GM19372 (cell line): ENCODE measurements around the gene E2F8.

Source experiments
- ATAC-seq: cut with Tn5 transposase; IDR thresholded peaks from one replicate; pipeline ENCODE4 v1.9.1; 2021; ENCODE audit warnings: mild to moderate bottlenecking, low read depth, moderate library complexity; ENCODE audit not compliant: unreplicated experiment

E2F8 gene

DNA sequence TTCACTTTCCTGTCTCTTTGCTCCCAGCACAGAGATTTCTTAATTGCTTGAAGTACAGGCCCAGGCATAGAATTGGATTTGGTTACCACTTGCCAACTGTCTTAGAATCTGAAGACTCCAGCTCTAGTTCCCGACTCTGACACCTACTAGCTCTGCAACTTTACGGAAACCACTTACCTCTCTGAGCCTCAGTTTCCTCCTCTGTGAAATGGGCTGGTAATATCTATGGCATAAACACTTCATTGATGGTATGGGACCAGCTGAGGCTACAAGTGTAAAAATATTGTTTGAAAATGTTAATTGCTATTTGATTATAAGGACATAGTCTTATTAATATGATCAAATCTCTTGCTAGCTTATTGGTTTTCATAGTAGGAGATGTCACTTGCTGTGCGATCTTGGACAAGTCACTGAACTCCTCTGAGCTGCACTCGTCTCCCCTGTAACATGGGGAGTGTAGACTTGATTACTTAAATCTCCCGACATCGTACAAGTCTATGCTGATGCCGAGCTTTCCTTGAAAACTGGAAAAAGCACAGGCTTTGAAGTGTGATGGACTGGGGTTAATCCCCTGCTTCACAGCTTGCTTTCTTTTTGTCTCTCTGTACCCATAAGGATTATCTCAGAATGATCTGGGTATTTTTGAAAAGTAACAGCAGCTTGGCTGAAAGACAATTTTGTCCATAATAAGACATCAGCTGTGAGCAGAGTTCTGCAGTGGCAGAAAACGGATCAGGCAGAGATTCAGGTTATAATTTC lies 11.8 kb upstream of the E2F8 start:
- no peak for ATAC-seq

DNA sequence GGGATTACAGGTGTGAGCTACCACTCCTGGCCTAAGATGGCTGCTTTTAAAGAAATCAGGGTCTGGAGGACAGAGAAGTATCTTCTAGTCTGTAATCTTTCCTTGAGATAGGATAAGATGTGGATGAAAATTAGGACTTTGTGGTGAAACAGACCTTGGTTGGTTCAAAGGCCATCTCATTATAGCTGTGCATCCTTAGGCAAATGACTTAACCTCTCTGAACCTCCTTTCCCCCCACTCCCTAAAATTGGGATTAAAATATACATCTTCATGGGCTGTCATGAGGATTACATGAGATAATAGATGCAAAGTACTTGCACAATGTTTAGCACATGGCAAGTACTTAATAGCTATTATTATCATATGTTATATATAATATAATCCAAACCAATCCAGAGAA lies 10.8 kb upstream of the E2F8 start:
- no peak for ATAC-seq

DNA sequence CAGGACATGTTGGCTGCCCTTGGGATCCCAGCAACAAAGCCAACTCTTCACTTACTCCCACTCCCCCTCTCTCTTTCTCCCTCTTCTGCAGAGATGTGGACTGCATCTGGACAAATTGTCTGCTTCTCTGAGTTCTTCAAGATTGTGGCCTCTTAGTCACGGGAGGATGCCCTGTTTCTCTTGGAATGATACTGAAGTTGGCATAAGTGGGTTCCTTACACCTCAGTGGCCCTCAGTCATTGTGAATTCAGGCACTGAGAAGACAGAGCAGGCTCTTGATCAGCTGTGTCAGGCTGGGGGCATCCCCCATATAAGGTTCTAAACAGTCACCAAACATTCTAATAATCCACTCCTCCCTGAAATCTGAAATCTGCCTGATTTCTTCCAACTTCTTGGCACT lies 6.1 kb upstream of the E2F8 start:
- no peak for ATAC-seq

DNA sequence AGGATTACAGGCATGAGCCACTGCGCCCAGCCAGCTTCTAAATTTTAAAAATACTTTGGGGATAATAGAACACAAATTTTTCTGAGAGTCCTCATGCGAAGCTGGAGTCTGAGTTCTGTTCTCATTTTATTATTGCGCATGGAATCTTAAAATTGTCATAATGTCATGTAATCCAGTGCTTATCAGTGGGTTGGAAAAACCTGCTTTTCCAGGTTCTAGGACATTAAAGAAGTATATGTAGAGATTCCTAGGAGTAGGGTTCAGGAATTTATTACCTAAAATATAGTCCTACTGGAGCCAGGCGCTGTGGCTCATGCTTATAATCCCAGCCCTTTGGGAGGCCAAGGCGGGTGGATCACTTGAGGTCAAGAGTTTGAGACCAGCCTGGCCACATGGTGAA lies 4.6 kb upstream of the E2F8 start:
- no peak for ATAC-seq

DNA sequence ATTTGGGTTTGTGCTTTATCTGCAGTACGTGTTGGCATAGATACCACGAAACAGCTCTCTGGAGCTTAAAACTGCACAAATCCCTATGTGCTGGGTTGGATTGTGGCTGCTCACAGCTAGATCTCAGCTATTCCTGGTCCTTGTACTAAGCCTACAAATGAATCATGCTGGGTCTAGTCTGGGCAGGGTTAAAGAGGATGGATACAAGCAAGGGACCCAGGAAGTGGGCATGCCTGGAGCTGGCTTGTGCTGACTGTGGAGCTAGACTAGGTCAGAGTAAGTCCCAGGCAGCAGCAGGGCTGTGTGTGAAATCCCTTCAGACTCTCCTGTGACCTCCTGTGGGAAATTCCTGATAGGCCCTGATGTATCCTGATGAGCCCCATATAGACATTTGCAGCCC lies 3.9 kb upstream of the E2F8 start:
- ATAC-seq = no peak

- no peak for ATAC-seq
Measured at GRCh38 chr11:19244084-19244483, 3.3 kb upstream of the E2F8 start.

DNA sequence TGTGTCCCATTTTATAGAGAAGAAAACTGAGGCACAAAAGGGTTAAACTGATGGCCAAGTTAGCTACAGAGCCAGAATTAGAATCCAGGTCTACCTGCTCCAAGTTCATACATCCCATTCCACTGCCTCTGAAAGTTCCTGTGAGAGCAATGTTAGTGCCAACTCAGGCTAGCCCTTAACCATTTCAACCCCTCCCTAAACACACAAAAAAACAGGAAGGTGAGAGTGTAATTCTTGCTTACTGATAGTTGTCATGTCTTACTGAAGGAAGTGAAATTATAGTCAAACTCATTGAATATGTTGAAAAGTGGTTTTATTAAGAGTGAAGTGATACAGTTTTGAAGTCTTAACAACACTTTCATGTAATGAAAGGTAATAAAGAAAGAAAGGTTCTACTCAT lies 2.9 kb upstream of the E2F8 start:
- no peak for ATAC-seq

DNA sequence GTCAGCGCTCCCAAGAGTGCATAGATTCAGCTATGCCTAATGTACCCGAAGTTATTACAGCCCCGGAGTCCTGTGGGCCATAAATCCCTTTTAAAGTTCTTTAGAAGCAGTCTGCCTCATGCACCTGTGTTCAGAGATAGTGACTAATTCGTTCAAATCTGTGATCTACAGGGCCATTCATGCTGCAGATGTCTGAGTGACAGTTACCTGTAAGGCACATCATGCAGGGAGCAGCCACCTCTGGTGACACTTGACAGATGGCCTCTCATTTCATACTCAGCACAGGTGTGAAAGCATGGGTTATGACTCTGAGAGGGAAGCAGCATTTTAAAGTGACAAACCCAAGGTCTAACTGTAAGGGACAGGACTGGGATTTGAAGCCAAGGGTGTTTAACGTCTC lies 2.4 kb upstream of the E2F8 start:
- no peak for ATAC-seq

DNA sequence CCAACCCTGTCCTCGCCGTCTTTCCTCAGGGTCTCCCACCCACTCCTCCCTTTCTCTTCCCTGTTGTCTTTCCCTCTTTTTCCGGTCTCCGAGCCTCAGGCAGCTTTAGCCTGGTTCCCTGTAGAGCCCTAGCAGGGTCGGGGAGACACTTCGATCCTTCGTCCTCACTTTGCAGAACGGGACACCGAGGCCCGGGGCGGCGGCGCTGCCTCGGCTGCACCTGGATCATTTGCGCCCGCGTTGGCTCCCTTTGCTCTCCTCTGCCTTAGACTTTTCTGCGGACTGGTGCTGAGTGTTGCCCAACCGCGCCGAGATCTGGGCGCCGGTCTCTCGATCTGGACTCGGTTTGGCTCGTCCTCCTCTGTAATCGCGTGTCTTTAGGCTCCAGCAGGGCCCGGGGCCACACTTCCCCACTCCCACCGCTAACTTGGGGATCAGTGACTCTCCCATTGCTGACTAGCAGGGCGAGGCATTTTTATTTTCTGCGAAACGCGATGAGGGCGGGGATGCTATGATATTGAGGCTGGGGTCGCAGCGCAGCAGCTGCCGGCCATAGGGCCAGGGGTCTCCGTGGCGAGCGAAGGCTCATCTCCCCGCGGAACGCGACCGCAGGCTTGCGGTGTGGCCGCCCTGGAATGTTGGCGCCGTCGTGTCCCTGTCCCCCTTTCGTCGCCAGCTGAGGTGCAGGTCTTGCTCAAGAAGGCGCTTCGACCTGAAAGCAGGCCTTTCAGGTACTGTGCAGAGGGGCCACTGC lies 1.6 kb upstream of the E2F8 start:
- ATAC-seq = no peak

DNA sequence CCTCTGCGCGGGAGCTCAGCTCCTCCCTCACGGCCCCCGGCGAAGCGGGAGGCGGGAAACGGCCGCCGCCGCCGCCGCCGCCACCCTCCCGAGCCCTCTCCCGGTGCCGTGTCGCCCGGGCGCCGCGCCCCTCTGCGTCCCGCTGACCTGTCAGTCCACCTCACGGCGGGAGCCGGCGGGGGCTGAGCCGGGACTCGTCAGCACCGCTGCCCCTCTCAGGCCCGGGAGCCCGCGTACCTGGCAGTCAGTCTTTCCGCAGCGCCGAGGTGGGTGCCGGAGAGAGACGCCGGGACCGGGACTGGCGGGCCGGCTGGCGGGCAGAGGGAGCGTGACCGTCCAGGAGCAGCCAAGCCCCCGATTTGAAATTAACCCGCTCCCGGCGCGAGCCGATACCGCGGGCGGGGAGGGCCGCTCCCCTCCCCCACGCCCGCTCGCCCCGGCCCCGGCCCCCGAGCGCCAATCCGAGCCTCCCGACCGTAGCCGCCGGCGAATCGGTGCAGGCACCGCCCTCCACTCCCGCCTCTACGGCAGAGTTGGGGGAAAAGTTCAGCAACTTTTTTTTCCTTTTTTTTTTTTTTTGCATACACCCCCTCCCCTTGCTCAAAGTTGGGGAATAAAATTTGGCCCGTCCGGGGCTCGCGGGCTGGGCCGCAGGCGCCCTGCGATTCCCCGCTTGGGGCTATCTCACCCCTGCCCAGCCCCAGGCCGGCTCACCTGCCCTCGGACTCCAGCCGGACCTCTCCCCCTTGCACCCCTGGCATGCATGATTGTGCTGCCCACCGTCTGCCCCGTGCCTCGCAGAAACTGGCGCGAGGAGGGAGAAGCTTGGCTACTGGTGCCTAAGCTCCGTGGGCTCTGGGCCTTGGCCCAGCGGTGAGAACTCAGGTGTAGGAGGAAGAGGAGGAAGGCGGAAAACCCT lies 774 bp upstream of the E2F8 start:
- ATAC-seq = peak; percentile 33

- ATAC-seq = no peak
Measured at GRCh38 chr11:19239039-19239438, 1.7 kb downstream of the E2F8 start.

GRCh38 chr11:19237813-19238212 lies 2.9 kb downstream of the E2F8 start:
- no peak for ATAC-seq

DNA sequence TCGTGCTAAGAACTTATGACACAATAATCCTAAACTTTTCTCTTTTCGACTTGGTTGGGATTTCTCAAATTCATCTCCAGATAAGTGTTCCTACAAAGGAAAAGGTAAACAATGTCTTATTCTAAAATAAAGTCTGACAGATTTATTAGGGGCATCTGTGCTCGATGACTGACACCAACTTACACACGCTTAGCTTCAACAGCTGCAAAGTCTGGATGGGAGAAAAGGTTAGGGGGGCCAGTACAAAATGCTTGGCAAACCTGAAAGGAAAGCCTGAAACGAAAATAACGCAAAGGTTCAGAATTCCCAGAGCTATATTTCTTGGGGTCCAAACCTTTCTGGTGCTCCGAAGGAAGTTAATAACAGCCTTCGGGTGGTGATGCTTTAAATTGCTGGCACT lies 3.4 kb downstream of the E2F8 start:
- no peak for ATAC-seq

DNA sequence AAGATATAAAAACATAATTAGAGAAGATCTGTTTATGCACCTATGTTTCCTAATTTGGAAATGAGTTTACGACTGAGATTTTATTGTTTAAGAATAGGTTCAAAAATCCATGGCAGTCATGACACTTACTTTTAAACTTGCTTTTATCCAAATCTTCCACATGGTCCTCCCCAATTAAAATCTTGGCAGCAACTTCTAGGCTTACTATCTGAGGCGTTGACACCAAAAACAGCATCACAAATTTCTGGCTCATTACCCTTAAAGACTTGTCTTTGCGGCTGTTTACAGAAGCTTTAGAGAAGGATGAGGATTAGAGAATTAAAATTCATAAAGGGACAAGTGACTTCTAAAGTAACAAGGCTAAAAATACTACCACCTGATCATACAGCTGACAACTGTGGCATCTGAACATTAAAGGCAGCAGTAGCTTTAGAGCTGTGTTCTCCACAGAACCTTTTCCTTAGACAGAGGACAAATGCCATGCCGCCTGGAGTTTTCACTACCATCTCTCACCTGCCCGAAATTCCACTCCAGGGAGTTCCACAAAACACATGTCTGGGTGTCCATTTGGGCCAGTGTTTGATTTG lies 6.4 kb downstream of the E2F8 start:
- no peak for ATAC-seq

- ATAC-seq = no peak
Measured at GRCh38 chr11:19232910-19233503, 7.7 kb downstream of the E2F8 start.

- no peak for ATAC-seq
Measured at GRCh38 chr11:19229671-19230070, 11.1 kb downstream of the E2F8 start.

GRCh38 chr11:19228968-19229367 lies 11.8 kb downstream of the E2F8 start:
- no peak for ATAC-seq

- ATAC-seq = no peak
Measured at GRCh38 chr11:19226378-19227195, 14.2 kb downstream of the E2F8 start.

DNA sequence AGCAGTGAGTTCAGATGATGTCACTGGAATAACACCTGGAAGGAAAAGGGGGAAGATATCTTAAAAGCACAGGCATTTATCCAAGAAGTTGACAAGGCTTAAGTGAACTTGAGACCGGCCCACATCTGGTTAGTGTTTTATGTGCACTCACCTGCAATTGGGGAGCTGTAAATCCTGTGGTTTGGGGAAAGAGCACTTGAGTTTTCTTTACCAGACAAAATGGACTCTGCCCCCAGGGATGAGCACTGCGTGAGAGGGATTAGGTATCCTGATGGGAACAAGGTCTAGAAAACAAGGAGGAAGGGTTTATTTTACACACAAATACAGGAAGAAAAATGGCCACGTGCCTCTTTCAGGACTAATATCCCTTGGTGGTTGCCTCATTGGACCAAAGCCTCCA lies 15.2 kb downstream of the E2F8 start:
- ATAC-seq = no peak

DNA sequence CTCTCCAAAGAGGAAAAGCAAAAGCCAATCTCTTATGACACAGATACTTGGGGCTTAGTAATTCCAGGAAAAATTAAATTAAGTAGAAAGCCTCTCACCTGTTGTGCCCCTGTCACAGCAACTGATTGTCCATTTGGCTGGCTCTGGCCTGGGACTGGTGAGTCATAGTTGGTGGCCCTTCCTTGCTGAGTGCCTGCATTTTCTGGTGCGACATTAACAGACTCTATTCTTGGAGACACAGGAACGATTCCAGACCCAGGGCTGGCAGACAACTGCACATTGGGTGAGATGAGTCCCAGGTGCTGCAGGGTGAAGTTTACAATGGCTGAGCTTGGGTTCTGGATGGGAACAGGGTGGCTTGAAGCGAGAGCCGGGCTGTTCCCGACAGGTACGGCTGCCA lies 15.6 kb downstream of the E2F8 start:
- no peak for ATAC-seq
